Activated T-helper 9 cell treated with anti-CD3 and anti-CD28 coated beads, Interleukin-2, amount 50 U/mL, for 16 hours (primary cell): Measurements from ENCODE around the gene CHGA.

Experiments used
- DNase-seq: peaks from one replicate; pipeline ENCODE4 v3.0.0-alpha.2; 2020; ENCODE audit warnings: low read depth

CHGA gene

GRCh38 chr14:92930737-92931602 is 8.0 kb downstream of the CHGA start:
- no peak for DNase-seq

- DNase-seq = no peak
These were observed 8.9 kb downstream of the CHGA start for GRCh38 chr14:92931681-92932447.

GRCh38 chr14:92932448-92933395 is 9.8 kb downstream of the CHGA start:
- no peak for DNase-seq

- DNase-seq = no peak
These were observed 10.5 kb downstream of the CHGA start for GRCh38 chr14:92933481-92933880.

GRCh38 chr14:92934196-92935085 is 11.5 kb downstream of the CHGA start:
- no peak for DNase-seq

- no peak for DNase-seq
These were observed 12.5 kb downstream of the CHGA start for GRCh38 chr14:92935446-92935845.

- DNase-seq = no peak
These were observed 13.1 kb downstream of the CHGA start for GRCh38 chr14:92936085-92936484.

- no peak for DNase-seq
These were observed 14.3 kb downstream of the CHGA start for GRCh38 chr14:92937051-92937937.

- DNase-seq = no peak
These were observed 15.4 kb downstream of the CHGA start for GRCh38 chr14:92938235-92938875.

GRCh38 chr14:92938890-92939671 is 16.1 kb downstream of the CHGA start:
- no peak for DNase-seq

- no peak for DNase-seq
These were observed 16.7 kb downstream of the CHGA start for GRCh38 chr14:92939699-92940098.

GRCh38 chr14:92940543-92940942 is 17.6 kb downstream of the CHGA start:
- no peak for DNase-seq

- DNase-seq = no peak
These were observed 18.6 kb downstream of the CHGA start for GRCh38 chr14:92941531-92941930.

GRCh38 chr14:92942136-92942535 is 19.2 kb downstream of the CHGA start:
- DNase-seq = no peak

GRCh38 chr14:92942576-92942975 is 19.6 kb downstream of the CHGA start:
- DNase-seq = no peak

- DNase-seq = no peak
These were observed 20.2 kb downstream of the CHGA start for GRCh38 chr14:92942976-92943710.

- no peak for DNase-seq
These were observed 21.1 kb downstream of the CHGA start for GRCh38 chr14:92943855-92944570.
